Pons (tissue), 1 donor: ENCODE results near the gene MOK.

ENCODE experiments used
- DNase-seq: peaks from one replicate; pipeline ENCODE4 v3.0.0-alpha.2; 2016; ENCODE audit warnings: low spot score

Gene MOK

DNA sequence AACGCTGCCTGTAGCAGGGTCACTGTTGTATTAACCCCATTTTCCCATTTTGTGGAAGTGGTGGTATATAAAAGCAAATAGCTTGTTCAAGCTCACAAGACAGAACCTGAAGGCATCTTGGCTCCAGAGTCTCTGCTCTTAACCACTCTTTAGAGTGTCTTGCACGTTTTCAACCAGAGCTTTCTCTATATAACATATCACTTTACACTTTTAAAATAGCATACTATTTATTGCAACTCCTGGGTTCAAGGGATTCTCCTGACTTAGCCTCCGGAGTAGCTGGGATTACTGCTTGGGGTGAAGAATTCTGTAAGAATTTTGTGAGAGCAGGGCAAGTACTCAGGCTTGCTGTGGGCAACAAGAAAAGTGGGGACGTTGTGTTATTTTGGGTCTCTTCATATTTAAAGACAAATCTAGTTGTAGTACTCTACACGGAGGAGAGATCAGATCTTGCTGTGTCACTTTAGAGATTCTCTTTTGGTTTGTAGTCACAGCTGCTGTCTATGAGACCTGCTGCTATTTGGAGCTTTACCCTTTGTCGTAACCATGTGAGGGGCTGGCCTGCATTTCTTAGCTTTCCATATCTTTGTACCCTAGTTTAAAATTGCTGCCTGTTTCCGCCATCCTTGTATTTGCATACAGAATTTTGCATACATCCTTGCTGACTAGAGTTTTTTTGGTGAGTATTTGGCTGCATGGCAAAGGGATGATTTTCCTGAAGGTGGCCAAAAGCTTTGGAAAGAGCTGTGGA, 124.5 kb downstream of the MOK start:
- no peak for DNase-seq
